KG1 (cell line): ENCODE measurements around the gene BPIFB1.

Experiments used
- DNase-seq: peaks from one replicate; lab custom pipeline; 2025; lab: John Stamatoyannopoulos, UW

BPIFB1 gene, protein sequence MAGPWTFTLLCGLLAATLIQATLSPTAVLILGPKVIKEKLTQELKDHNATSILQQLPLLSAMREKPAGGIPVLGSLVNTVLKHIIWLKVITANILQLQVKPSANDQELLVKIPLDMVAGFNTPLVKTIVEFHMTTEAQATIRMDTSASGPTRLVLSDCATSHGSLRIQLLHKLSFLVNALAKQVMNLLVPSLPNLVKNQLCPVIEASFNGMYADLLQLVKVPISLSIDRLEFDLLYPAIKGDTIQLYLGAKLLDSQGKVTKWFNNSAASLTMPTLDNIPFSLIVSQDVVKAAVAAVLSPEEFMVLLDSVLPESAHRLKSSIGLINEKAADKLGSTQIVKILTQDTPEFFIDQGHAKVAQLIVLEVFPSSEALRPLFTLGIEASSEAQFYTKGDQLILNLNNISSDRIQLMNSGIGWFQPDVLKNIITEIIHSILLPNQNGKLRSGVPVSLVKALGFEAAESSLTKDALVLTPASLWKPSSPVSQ

DNA sequence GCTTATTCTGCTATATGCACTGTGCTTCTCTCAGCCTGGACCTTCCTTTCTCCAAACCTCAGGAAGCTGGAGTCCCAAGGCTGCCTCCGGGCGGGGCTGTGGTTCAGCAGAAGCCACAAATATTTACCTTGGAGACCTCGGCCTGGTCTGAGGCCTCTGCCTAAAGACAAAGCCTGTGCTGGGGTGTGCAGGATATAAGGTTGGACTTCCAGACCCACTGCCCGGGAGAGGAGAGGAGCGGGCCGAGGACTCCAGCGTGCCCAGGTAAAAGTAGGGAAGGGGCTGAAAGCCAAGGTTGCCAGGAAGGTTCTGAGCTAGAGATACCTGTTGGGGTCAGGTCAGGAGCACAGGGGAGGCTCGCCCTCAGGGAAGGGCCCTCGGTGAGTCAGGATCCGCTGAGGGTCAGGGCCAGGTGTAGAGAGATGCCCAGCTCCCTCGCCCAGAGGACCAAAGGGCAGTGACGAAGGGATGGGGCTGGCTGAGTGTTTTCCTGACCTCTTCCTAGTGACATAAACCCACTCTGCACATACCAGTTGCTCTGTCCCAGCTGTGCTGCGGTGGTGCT lies at the start of gene BPIFB1:
Gene BPIFB1, plus strand, starts transcription at position 224 of the 565 bp plus-strand sequence. CDS start 2,860 bp downstream, outside the sequence.
- DNase-seq, result no peak

DNA sequence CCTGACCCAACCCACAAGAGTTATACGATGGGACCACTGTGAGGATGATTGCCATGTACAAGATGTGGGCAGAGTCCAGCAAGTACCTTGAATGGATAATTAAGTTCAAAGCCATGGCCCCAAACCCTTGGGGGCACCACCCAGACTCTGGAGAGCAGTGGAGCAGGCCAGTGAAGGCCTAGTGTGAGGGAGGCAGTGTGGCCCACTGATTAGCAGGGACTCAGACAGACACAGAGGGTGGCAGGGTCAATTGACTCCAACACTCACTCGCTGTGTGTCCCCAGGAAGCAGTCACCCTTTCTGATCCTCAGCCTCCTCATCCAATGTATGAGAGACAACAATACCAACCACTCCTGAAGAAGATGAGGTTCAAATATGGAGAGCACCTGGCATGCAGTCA lies 49.0 kb upstream of the BPIFB1 start:
- no peak for DNase-seq

DNA sequence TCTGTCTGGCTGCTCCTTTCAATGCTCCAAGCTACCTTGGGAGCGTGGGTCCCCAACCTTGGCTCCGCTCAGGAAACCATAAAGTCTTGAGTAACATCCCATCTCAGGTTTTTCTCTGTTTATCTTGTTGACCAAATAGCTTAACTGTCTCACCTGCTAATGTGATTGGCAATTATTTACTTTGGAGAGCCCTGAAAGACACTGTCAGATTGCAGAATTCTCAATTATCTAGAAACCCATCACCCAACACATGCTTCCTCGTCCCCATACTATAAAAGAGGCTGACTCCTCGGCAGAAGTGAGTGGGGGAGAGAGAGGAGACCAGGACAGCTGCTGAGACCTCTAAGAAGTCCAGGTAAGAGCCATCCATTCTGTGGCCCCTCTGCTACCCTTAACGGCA lies 47.3 kb upstream of the BPIFB1 start, which contains the start of gene BPIFA1:
Gene BPIFA1, plus strand, starts transcription at position 301 of the 400 bp plus-strand sequence. CDS start 1,716 bp downstream, outside the sequence.
- no peak for DNase-seq

- DNase-seq, result no peak
Observed at GRCh38 chr20:33236351-33236750, 46.7 kb upstream of the BPIFB1 start.

- DNase-seq, result no peak
Observed at GRCh38 chr20:33237989-33238388, 45.0 kb upstream of the BPIFB1 start.

GRCh38 chr20:33239418-33239817 lies 43.6 kb upstream of the BPIFB1 start:
- DNase-seq, result no peak

DNA sequence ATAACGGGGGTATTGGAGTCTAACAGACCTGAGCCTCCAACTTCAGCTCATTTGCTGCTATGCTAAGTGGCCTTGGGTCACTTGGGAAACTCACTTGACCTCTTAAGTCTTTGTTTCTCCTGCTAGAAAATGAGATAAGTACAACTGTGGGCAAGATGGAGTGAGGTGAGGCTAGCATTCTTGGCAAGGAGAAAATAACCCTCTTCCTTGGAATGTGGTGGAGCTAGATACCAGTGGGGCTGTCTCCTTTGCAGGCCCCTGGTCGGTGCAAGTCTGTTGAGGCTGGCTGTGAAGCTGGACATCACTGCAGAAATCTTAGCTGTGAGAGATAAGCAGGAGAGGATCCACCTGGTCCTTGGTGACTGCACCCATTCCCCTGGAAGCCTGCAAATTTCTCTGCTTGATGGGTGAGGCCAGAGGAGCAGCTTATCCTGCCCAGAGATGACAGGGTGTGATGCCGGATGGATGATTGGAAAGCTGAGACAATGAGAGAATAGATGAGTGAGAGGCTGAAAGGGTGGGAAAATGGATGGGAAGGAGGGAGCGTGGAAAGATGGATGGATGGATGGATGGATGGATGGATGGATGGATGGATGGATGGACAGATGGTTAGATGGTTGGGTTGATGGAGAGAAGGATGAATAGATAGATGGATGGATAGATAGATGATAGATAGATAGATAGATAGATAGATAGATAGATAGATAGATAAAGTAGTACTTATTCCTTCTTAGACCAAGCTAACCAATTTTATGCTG lies 42.9 kb upstream of the BPIFB1 start:
- DNase-seq, result no peak

- DNase-seq, result no peak
Observed at GRCh38 chr20:33240923-33241322, 42.1 kb upstream of the BPIFB1 start.

DNA sequence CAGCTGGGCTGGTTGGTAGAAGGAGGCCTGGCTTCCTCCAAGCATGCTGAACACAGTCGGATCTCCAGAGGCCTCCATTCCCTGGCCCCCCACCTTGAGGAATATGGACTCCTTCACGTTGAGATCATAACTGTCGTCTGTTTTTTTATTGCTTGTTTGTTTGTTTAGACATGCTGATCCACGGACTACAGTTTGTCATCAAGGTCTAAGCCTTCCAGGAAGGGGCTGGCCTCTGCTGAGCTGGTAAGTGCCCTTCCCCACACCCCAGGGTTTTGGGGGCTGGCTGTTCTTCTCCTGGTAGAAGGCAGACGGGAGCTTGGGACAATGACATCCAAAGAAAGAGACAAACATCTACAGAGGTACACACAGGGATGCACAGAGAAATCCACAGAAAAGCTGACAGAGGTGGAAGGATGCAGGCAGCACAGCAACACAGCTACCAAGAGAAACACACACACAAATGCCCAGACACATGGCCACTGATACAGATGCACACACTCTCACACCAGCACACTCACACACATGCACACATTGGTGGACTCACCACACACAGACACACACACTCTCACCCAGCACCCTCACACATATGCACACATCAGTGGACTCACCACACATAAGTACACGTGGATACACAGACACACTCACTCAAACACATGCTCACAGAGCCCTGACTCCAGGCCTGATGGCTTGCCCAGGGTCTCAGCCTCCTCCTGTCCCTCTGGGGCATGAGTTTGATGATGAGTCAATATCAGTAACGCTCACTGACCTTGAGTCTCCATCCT lies 40.5 kb upstream of the BPIFB1 start:
- DNase-seq, result no peak

- no peak for DNase-seq
Observed at GRCh38 chr20:33246077-33246476, 36.9 kb upstream of the BPIFB1 start.

DNA sequence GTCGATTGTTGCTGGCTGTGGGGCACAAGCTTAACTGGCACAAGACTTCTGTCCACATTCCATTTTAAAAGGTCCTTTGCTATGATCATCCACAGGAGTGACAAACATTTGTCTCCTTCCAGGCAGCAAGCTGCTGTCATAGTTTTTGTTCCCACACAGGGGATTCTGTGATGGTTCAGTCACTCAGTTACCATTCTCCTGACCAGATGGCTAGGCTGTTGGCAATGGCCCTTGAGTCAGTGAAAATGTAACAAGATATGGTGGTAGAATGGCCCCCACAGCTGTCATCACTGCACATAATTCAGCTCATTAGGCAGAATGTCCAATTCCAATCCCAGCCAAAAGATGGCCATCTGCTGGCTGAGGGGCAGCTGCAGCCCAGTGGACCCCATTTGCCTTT lies 33.6 kb upstream of the BPIFB1 start:
- no peak for DNase-seq

- DNase-seq, result no peak
Observed at GRCh38 chr20:33250666-33251065, 32.3 kb upstream of the BPIFB1 start.

DNA sequence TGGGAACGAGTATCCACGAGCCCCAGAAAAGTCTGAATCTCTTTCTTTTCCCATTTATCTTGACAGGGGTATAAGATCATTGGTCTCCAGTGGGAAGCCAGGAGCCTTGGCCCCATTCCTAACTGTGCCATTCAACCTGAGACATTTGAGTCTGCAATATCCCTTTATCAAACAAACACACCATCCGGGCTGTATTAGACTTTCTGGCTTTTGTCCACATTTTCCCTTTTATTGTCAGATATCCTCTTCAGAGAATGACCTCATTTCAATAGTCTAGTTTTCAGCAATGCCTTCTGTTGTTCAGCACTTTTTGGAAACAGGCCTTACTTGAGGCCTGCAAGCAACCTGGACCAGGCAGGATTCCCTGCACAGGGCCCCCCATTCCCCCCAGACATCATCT lies 31.5 kb upstream of the BPIFB1 start:
- DNase-seq, result no peak

DNA sequence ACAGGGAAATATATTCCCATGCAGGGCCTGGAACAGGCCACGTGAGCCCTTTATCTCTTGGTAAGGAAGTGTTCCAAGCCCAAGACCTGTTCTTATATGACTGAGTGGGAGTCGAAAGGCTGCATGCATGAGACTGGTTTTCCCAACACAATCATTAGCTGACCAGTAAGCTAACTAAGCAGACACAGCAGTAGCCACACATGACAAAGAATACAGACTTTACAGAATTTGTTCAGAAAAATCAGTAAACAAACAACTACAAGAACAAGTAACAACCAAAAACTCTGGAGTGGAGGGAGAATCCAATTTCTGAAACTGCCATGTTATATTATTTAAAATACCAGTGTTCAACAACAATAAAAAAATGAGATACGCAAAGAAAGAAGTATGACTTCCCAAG lies 30.6 kb upstream of the BPIFB1 start:
- DNase-seq, result no peak

GRCh38 chr20:33255005-33255404 lies 28.0 kb upstream of the BPIFB1 start:
- DNase-seq, result no peak

DNA sequence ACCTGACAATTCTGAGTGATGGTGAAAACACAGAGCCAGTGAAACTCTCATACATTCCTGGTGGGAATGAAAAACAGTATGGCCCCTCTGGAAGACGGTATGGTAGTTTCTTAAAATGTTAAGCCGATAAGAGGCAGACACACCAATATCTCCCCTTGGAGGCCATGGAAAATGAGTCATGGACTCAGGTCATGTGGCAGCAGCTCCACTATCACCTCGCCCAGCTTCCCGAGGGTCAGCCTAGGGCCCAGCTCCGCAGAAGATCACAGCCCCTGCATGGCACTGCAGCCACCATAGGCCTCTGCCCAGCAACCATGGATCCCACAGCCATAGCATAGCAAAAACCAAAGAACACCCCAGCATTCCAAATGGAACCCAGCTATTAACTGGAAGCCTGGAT lies 25.8 kb upstream of the BPIFB1 start:
- DNase-seq, result no peak

- no peak for DNase-seq
Observed at GRCh38 chr20:33259371-33259770, 23.6 kb upstream of the BPIFB1 start.

DNA sequence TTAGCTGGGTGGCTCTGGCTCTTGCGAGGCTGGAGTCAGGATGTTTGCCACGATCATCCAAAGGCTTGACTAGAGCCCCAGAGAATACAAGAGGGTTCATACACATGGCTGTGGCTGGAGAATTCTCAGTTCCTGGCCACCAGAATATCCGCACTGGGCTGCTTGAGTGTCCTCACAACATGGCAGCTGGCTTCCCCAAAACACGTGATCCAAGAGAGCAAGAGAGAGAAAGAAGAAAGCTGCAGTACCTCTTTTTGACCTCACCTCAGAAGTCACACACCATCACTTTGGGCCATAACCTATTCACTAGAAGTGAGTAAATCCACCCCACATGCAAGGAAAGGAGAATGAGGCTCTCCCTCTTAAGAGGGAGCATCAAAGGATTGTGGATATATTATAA lies 21.5 kb upstream of the BPIFB1 start:
- DNase-seq, result no peak

- peak; percentile 52 for DNase-seq
Observed at GRCh38 chr20:33262658-33263065, 20.4 kb upstream of the BPIFB1 start.

GRCh38 chr20:33263784-33264183 lies 19.2 kb upstream of the BPIFB1 start:
- no peak for DNase-seq

DNA sequence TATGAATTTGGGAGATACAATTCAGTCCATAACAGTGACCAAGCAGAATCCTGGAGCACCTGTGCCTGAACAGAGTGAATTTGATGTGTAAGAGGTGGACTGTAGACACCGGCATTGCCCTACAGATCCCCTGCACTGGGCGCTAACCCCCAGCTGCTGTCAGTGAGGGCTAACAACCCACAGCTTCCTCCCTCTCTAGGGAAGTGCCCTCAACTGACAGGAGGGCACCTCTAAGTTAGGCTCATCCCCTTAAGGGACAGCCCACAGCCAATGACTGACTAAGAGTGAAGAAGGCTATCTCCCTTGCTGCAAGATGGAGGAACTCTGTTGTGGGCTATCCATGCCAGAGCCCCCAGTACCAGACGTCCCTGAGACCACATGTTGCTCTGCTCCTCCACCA lies 15.3 kb upstream of the BPIFB1 start:
- DNase-seq, result no peak
